Activated CD8-positive, alpha-beta T cell treated with anti-CD3 and anti-CD28 coated beads for 36 hours (primary cell): ENCODE measurements around the gene MUC12. TPM values are rescaled to one million over a fixed set of nuclear protein-coding genes. Genes with fewer than 3 reads are reported as not detected.
A peak's percentile ranks its signal among the peaks of the same experiment; 100 is the strongest.

Source experiments
- ATAC-seq: fragments of 200-7000 bp; cut with Tn5 transposase; one replicate; pipeline ENCODE4 v1.10.0; 2021; ENCODE audit warnings: mild to moderate bottlenecking, moderate library complexity
- CTCF ChIA-PET: fragments of 350-600 bp; sonication (Branson Sonifier 250); formaldehyde crosslinking; loops from one replicate; lab custom pipeline; 2021; ENCODE audit warnings: antibody characterized with exemption; lab: Charles Lee
- POLR2A ChIA-PET: fragments of 350-600 bp; sonication (Branson Sonifier 250); formaldehyde crosslinking; loops from one replicate; lab custom pipeline; 2021; ENCODE audit warnings: antibody characterized with exemption; lab: Charles Lee
- DNase-seq: peaks from one replicate; pipeline ENCODE4 v3.0.0-alpha.2; 2020
- H3K27ac Mint-ChIP-seq: one replicate; pipeline ENCODE4 v1.8.0; 2021; ENCODE audit warnings: mild to moderate bottlenecking, mixed read lengths
- H3K27me3 Mint-ChIP-seq: one replicate; pipeline ENCODE4 v1.8.0; 2021; ENCODE audit warnings: mixed read lengths
- H3K36me3 Mint-ChIP-seq: one replicate; pipeline ENCODE4 v1.8.0; 2021; ENCODE audit warnings: low read depth, mixed read lengths
- H3K4me1 Mint-ChIP-seq: one replicate; pipeline ENCODE4 v1.8.0; 2021; ENCODE audit warnings: low read depth, mixed read lengths
- H3K4me3 Mint-ChIP-seq: one replicate; pipeline ENCODE4 v1.8.0; 2021; ENCODE audit warnings: mild to moderate bottlenecking, moderate library complexity, mixed read lengths
- H3K9me3 Mint-ChIP-seq: one replicate; pipeline ENCODE4 v1.8.0; 2021; ENCODE audit warnings: mixed read lengths
- intact Hi-C: fragments of 100-400 bp; cut with micrococcal nuclease; formaldehyde crosslinking; loops from one replicate; pipeline ENCODE4 v1.10.0; 2022
- total RNA-seq, 2 experiments: library from RNA; stranded (reverse); gene quantifications; one replicate each; pipeline ENCODE4 v1.2.3, GENCODE V29; 2021
- TF ChIP-seq, protein P1 (sequence below): fragments of 200-600 bp; IDR thresholded peaks from one replicate; pipeline ENCODE4 v1.8.0; 2022; ENCODE audit warnings: antibody characterized with exemption, mild to moderate bottlenecking

MUC12 gene
- total RNA-seq, 2 experiments from 2014 or later: 0.54 TPM; not detected in 1

DNA sequence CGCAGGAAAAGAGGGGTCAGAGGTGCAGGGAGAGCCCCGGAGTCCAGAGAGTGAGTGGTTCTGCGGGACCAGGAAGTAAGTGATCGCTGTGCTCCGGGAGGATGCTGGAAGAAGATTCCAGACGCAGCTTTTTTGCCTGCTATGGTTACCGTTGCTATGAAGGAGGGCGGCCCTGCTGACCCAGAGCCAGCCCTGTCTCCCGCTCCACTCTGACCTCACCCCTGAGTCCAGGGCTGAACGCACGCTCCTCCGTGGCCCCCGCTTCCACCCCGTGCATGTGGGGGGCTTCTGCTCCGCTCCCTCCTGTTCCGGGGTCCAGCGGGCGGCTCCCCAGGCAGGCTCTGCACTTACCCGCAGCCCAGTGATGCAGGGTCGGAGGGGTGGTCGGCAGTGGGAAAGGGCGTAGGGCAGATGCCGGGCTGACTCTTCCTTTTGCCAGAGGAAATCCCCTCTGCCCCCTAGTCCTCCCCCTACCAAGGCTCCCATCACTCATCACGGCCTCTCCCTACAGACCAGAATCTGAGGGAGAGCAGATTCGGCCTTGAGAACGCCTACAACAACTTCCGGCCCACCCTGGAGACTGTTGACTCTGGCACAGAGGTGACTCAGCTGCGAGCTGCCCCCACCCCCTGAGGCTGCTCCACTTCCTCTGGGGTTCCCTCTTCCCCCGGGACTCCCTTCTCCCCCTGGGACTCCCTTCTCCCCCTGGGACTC, 47.9 kb downstream of the MUC12 start:
- POLR2A ChIA-PET: interaction anchor here (0.6 kb wide), 1 partner anchor 36 kb away, joined by 4 read pairs; no protein-coding TSS in a partner anchor
- CTCF ChIA-PET: no interaction called here
- no peaks in the 10 kb centered on the region for H3K36me3 Mint-ChIP-seq
- peaks cover 18% of the 10 kb centered on the region for H3K4me1 Mint-ChIP-seq
- DNase-seq: peak; percentile 92
- no peaks in the 10 kb centered on the region for H3K27me3 Mint-ChIP-seq
- peak overlapping the region; percentile 77 for H3K4me3 Mint-ChIP-seq
- intact Hi-C loops: no loop called here
- peak overlapping the region; percentile 81 for H3K27ac Mint-ChIP-seq
- TF ChIP-seq, protein P1, sequence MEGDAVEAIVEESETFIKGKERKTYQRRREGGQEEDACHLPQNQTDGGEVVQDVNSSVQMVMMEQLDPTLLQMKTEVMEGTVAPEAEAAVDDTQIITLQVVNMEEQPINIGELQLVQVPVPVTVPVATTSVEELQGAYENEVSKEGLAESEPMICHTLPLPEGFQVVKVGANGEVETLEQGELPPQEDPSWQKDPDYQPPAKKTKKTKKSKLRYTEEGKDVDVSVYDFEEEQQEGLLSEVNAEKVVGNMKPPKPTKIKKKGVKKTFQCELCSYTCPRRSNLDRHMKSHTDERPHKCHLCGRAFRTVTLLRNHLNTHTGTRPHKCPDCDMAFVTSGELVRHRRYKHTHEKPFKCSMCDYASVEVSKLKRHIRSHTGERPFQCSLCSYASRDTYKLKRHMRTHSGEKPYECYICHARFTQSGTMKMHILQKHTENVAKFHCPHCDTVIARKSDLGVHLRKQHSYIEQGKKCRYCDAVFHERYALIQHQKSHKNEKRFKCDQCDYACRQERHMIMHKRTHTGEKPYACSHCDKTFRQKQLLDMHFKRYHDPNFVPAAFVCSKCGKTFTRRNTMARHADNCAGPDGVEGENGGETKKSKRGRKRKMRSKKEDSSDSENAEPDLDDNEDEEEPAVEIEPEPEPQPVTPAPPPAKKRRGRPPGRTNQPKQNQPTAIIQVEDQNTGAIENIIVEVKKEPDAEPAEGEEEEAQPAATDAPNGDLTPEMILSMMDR: no peak
- ATAC-seq: peak; percentile 97
- H3K9me3 Mint-ChIP-seq: no peaks in the 10 kb centered on the region

DNA sequence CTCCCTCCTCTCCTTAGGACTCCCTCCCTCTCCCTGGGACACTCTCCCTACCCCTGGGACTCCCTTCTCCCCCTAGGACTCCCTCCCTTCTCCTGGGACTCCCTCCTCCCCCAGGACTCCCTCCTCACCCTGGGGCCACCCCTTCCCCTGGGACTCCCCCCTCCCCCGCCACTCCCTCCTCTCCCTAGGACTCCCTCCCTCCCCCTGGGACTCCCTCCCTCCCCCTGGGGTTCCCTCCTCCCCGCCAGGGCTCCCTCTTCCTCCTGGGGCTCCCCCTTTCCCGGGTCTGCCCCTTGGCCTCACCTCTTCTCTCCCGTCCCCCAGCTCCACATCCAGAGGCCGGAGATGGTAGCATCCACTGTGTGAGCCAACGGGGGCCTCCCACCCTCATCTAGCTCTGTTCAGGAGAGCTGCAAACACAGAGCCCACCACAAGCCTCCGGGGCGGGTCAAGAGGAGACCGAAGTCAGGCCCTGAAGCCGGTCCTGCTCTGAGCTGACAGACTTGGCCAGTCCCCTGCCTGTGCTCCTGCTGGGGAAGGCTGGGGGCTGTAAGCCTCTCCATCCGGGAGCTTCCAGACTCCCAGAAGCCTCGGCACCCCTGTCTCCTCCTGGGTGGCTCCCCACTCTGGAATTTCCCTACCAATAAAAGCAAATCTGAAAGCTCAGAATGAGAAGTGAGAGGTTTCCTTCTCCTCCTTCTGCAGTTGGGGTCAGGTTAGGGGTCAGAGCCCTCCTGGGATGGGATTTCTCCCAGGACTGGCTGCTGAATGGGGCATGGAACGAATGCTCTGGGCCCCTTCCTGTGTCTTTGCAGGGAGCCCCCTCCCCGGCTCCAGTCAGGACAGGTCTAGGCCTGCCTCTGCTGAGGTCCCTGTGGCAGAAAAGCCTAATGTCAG, 49.2 kb downstream of the MUC12 start:
- H3K4me1 Mint-ChIP-seq: peaks cover 18% of the 10 kb centered on the region
- DNase-seq (peak; percentile 33), ATAC-seq (peak; percentile 18)
- ChIA-PET CTCF (interaction anchor here (1.0 kb wide), 1 partner anchor 34 kb away, joined by 3 read pairs; no protein-coding TSS in a partner anchor), POLR2A (no interaction called here)
- H3K9me3 Mint-ChIP-seq: no peaks in the 10 kb centered on the region
- no peaks in the 10 kb centered on the region for H3K27me3 Mint-ChIP-seq
- no peaks in the 10 kb centered on the region for H3K36me3 Mint-ChIP-seq
- peak overlapping the region; percentile 32 for H3K27ac Mint-ChIP-seq
- H3K4me3 Mint-ChIP-seq: no peak overlapping the region
- intact Hi-C loops: no loop called here
- TF ChIP-seq, protein P1: no peak

DNA sequence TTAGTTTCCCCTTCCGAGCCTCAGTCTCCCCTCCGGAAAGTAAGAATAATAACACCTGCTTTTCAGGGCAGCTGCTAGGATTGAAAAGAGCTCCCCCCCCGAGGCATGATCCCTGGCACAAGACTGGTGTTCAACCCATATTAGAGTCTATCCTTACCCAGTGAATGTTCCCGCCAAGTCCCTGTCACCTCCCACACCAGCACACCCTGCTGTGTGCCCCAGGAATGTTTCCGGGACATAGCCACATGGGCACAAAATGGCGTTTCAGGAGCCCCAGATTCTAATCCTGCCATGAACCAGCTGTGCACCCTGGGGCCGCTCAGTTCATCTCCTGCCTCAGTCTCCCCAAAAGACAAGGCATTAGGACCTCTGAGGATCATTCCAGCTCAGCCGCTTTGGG, 51.1 kb downstream of the MUC12 start:
- TF ChIP-seq, protein P1: no peak
- H3K27ac Mint-ChIP-seq: no peak overlapping the region
- no peak overlapping the region for H3K4me3 Mint-ChIP-seq
- DNase-seq (no peak), ATAC-seq (no peak)
- ChIA-PET POLR2A (interaction anchor here (1.5 kb wide), 1 partner anchor 26 kb away, joined by 5 read pairs; no protein-coding TSS in a partner anchor), CTCF (interaction anchor here (0.9 kb wide), 1 partner anchor 38 kb away, joined by 4 read pairs; no protein-coding TSS in a partner anchor)
- no peaks in the 10 kb centered on the region for H3K27me3 Mint-ChIP-seq
- H3K4me1 Mint-ChIP-seq: peaks cover 18% of the 10 kb centered on the region
- intact Hi-C loops: no loop called here
- H3K9me3 Mint-ChIP-seq: no peaks in the 10 kb centered on the region
- H3K36me3 Mint-ChIP-seq: no peaks in the 10 kb centered on the region

DNA sequence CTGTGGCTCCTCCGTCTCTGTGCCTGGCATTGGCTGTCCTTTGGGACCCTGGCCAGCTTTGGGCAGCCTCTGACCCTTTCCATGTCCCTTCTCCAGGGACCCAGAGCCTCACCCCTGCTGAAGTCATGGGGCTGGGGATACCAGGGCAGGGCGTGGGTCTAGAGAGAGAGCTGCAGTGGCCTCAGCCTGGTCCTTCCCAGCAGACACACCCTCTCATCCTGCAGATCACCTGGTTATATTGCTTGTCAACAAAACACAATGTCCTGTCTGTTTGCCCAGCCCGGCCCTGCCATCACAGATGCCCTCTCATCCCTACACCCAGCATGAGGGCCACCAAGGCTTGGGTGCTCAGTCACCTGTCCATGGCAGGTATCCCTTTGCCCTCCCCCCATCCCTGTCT, 52.3 kb downstream of the MUC12 start:
- Mint-ChIP-seq H3K4me1 (peaks cover 13% of the 10 kb centered on the region), H3K36me3 (no peaks in the 10 kb centered on the region), H3K27me3 (no peaks in the 10 kb centered on the region), H3K9me3 (no peaks in the 10 kb centered on the region), H3K27ac (no peak overlapping the region), H3K4me3 (no peak overlapping the region)
- ChIA-PET POLR2A (no interaction called here), CTCF (no interaction called here)
- DNase-seq (no peak), ATAC-seq (no peak)
- TF ChIP-seq, protein P1: no peak
- intact Hi-C loops: no loop called here
